Muscle of leg (tissue), 16 donors: Measurements from ENCODE around the gene TMEM140. TPM values are rescaled to one million over a fixed set of nuclear protein-coding genes. Genes with fewer than 3 reads are reported as not detected.

Experiments
- DNase-seq: peaks from one replicate; pipeline ENCODE4 v3.0.0; 2013
- H3K27ac ChIP-seq: one replicate; pipeline ENCODE4 v1.5.1; 2013; ENCODE audit warnings: mild to moderate bottlenecking, low read length, control low read depth
- H3K27me3 ChIP-seq: one replicate; pipeline ENCODE4 v1.6.1; 2013; ENCODE audit warnings: low read length; ENCODE audit not compliant: control insufficient read depth, insufficient read depth
- H3K36me3 ChIP-seq: one replicate; pipeline ENCODE4 v1.6.1; 2013; ENCODE audit warnings: low read length; ENCODE audit not compliant: control insufficient read depth, insufficient read depth
- H3K4me1 ChIP-seq: one replicate; pipeline ENCODE4 v1.6.1; 2013; ENCODE audit warnings: low read length; ENCODE audit not compliant: control insufficient read depth, insufficient read depth
- H3K4me3 ChIP-seq: one replicate; pipeline ENCODE4 v1.5.1; 2013; ENCODE audit warnings: low read length, control low read depth
- H3K9me3 ChIP-seq: replicated peaks from 2 replicates; pipeline ENCODE4 v1.6.1; 2013; ENCODE audit warnings: low read depth, low read length; ENCODE audit not compliant: control insufficient read depth
- WGBS: methylation state at CpG from one replicate; pipeline ENCODE4 v1.1.5; 2013; ENCODE audit warnings: missing lambda C conversion rate; ENCODE audit not compliant: insufficient coverage; 5-methylcytosine and 5-hydroxymethylcytosine counted together
- long read RNA-seq, 11 donors: transcript quantifications; one replicate each; lab custom pipeline, GENCODE V29; 2026
- polyA plus RNA-seq, 8 donors: library from polyadenylated mRNA; unstranded; fragments of 120-200 nt; gene quantifications; one replicate each; pipeline versions ENCODE4 v1.2.1 to v1.2.3, GENCODE V29; 2013; ENCODE audit warnings: inconsistent platforms in 1 of 8, low replicate concordance in 1 of 8; ENCODE audit not compliant: insufficient read length in 8 of 8, insufficient read depth in 1 of 8
- total RNA-seq: library from RNA; stranded (reverse); fragments of 120-200 nt; gene quantifications from one replicate; pipeline ENCODE4 v1.2.4, GENCODE V29; 2013

Gene TMEM140
- total RNA-seq = 1.3 TPM
- 10 to 100 TPM in 6 of 8 donors, 1 to 10 TPM in 2; 9.3 to 12.5 (median 10.4) TPM for polyA plus RNA-seq
- long read RNA-seq, donor 1 = 0 reads
- long read RNA-seq, donor 2 = 0 reads
- long read RNA-seq, donor 3, partial matches to known transcripts = 0 of 2 reads
- long read RNA-seq, donor 3, other reads (novel, unspliced or antisense) = 0 of 2 reads
- long read RNA-seq, donor 4, partial matches to known transcripts = 0 of 1 reads
- long read RNA-seq, donor 4, other reads (novel, unspliced or antisense) = 0 of 1 reads
- long read RNA-seq, donor 5 = 0 reads
- long read RNA-seq, donor 6, partial matches to known transcripts = 0 of 1 reads
- long read RNA-seq, donor 6, other reads (novel, unspliced or antisense) = 0 of 1 reads
- long read RNA-seq, donor 7 = 0 reads
- long read RNA-seq, donor 8 = 0 reads
- long read RNA-seq, donor 9, partial matches to known transcripts = 0 of 1 reads
- long read RNA-seq, donor 9, other reads (novel, unspliced or antisense) = 0 of 1 reads
- long read RNA-seq, donor 10 = 0 reads
- long read RNA-seq, donor 11, partial matches to known transcripts = 0 of 7 reads
- long read RNA-seq, donor 11, other reads (novel, unspliced or antisense) = 6 of 7 reads

GRCh38 chr7:135147899-135148721, at the start of gene TMEM140:
TMEM140 (plus strand) TSS chr7:135148072; CDS start chr7:135164442, 16,370 bp downstream.
- WGBS = 70% methylated on average over 5 of the region's 13 CpGs
- Histone ChIP-seq H3K27ac (peak within 1 kb of the TSS; percentile 87), H3K4me1 (no peaks in the 10 kb centered on the region), H3K27me3 (no peaks in the 10 kb centered on the region), H3K4me3 (peak within 1 kb of the TSS; percentile 29), H3K36me3 (no peaks in the 10 kb centered on the region), H3K9me3 (no peaks in the 10 kb centered on the region)
- peak; percentile 58 for DNase-seq

- Histone ChIP-seq H3K9me3 (no peaks in the 10 kb centered on the region), H3K4me3 (no peak overlapping the region), H3K4me1 (no peaks in the 10 kb centered on the region), H3K27ac (peak overlapping the region; percentile 11), H3K27me3 (no peaks in the 10 kb centered on the region), H3K36me3 (no peaks in the 10 kb centered on the region)
- no CpG with 5 or more reads among the region's 3 CpGs for WGBS
- peak; percentile 23 for DNase-seq
Observed at GRCh38 chr7:135098391-135098790, 49.5 kb upstream of the TMEM140 start.

- Histone ChIP-seq H3K4me1 (no peaks in the 10 kb centered on the region), H3K36me3 (no peaks in the 10 kb centered on the region), H3K4me3 (no peak overlapping the region), H3K9me3 (no peaks in the 10 kb centered on the region), H3K27me3 (no peaks in the 10 kb centered on the region), H3K27ac (no peak overlapping the region)
- no peak for DNase-seq
Observed at GRCh38 chr7:135100856-135101255, 47.0 kb upstream of the TMEM140 start.

GRCh38 chr7:135102372-135102771, 45.5 kb upstream of the TMEM140 start:
- DNase-seq = no peak
- H3K36me3 ChIP-seq = no peaks in the 10 kb centered on the region
- no peaks in the 10 kb centered on the region for H3K9me3 ChIP-seq
- no peak overlapping the region for H3K27ac ChIP-seq
- H3K4me3 ChIP-seq = no peak overlapping the region
- no peaks in the 10 kb centered on the region for H3K4me1 ChIP-seq
- no peaks in the 10 kb centered on the region for H3K27me3 ChIP-seq

GRCh38 chr7:135109562-135109961, 38.3 kb upstream of the TMEM140 start:
- Histone ChIP-seq H3K27me3 (no peaks in the 10 kb centered on the region), H3K9me3 (no peaks in the 10 kb centered on the region), H3K27ac (no peak overlapping the region), H3K4me1 (no peaks in the 10 kb centered on the region), H3K4me3 (no peak overlapping the region), H3K36me3 (no peaks in the 10 kb centered on the region)
- WGBS = 85% methylated on average over 4 of the region's 4 CpGs
- DNase-seq = no peak

GRCh38 chr7:135109976-135110375, 37.9 kb upstream of the TMEM140 start:
- no peak for DNase-seq
- Histone ChIP-seq H3K9me3 (no peaks in the 10 kb centered on the region), H3K36me3 (no peaks in the 10 kb centered on the region), H3K27me3 (no peaks in the 10 kb centered on the region), H3K4me1 (no peaks in the 10 kb centered on the region), H3K4me3 (no peak overlapping the region), H3K27ac (no peak overlapping the region)
- 80% methylated on average over 1 of the region's 1 CpG for WGBS

- no peak overlapping the region for H3K4me3 ChIP-seq
- H3K27me3 ChIP-seq = no peaks in the 10 kb centered on the region
- no peak overlapping the region for H3K27ac ChIP-seq
- DNase-seq = no peak
- H3K9me3 ChIP-seq = no peaks in the 10 kb centered on the region
- H3K4me1 ChIP-seq = no peaks in the 10 kb centered on the region
- no peaks in the 10 kb centered on the region for H3K36me3 ChIP-seq
- no CpG with 5 or more reads among the region's 2 CpGs for WGBS
Observed at GRCh38 chr7:135111379-135111778, 36.5 kb upstream of the TMEM140 start.

- DNase-seq = no peak
- H3K27ac ChIP-seq = no peak overlapping the region
- no peaks in the 10 kb centered on the region for H3K4me1 ChIP-seq
- H3K9me3 ChIP-seq = no peaks in the 10 kb centered on the region
- WGBS = 93% methylated on average over 1 of the region's 1 CpG
- H3K27me3 ChIP-seq = no peaks in the 10 kb centered on the region
- H3K36me3 ChIP-seq = no peaks in the 10 kb centered on the region
- H3K4me3 ChIP-seq = no peak overlapping the region
Observed at GRCh38 chr7:135114622-135115021, 33.2 kb upstream of the TMEM140 start.

- no peaks in the 10 kb centered on the region for H3K27me3 ChIP-seq
- H3K36me3 ChIP-seq = no peaks in the 10 kb centered on the region
- no CpG with 5 or more reads among the region's 1 CpG for WGBS
- no peak overlapping the region for H3K27ac ChIP-seq
- H3K4me3 ChIP-seq = no peak overlapping the region
- H3K4me1 ChIP-seq = no peaks in the 10 kb centered on the region
- H3K9me3 ChIP-seq = peaks cover 3% of the 10 kb centered on the region
- DNase-seq = no peak
Observed at GRCh38 chr7:135117096-135117495, 30.8 kb upstream of the TMEM140 start.

- H3K4me1 ChIP-seq = no peaks in the 10 kb centered on the region
- DNase-seq = peak; percentile 4
- H3K27me3 ChIP-seq = no peaks in the 10 kb centered on the region
- WGBS = 81% methylated on average over 6 of the region's 6 CpGs
- H3K9me3 ChIP-seq = peaks cover 3% of the 10 kb centered on the region
- H3K27ac ChIP-seq = no peak overlapping the region
- no peaks in the 10 kb centered on the region for H3K36me3 ChIP-seq
- no peak overlapping the region for H3K4me3 ChIP-seq
Observed at GRCh38 chr7:135121868-135122267, 26.0 kb upstream of the TMEM140 start.
